Embryonic facial prominence (tissue), 1 donor: Measurements from ENCODE around the gene SEMA6D.

Experiments used
- DNase-seq: peaks from one replicate; pipeline ENCODE4 v3.0.0-alpha.2; 2016; ENCODE audit errors: extremely low spot score

Gene SEMA6D, protein sequence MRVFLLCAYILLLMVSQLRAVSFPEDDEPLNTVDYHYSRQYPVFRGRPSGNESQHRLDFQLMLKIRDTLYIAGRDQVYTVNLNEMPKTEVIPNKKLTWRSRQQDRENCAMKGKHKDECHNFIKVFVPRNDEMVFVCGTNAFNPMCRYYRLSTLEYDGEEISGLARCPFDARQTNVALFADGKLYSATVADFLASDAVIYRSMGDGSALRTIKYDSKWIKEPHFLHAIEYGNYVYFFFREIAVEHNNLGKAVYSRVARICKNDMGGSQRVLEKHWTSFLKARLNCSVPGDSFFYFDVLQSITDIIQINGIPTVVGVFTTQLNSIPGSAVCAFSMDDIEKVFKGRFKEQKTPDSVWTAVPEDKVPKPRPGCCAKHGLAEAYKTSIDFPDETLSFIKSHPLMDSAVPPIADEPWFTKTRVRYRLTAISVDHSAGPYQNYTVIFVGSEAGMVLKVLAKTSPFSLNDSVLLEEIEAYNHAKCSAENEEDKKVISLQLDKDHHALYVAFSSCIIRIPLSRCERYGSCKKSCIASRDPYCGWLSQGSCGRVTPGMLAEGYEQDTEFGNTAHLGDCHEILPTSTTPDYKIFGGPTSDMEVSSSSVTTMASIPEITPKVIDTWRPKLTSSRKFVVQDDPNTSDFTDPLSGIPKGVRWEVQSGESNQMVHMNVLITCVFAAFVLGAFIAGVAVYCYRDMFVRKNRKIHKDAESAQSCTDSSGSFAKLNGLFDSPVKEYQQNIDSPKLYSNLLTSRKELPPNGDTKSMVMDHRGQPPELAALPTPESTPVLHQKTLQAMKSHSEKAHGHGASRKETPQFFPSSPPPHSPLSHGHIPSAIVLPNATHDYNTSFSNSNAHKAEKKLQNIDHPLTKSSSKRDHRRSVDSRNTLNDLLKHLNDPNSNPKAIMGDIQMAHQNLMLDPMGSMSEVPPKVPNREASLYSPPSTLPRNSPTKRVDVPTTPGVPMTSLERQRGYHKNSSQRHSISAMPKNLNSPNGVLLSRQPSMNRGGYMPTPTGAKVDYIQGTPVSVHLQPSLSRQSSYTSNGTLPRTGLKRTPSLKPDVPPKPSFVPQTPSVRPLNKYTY

DNA sequence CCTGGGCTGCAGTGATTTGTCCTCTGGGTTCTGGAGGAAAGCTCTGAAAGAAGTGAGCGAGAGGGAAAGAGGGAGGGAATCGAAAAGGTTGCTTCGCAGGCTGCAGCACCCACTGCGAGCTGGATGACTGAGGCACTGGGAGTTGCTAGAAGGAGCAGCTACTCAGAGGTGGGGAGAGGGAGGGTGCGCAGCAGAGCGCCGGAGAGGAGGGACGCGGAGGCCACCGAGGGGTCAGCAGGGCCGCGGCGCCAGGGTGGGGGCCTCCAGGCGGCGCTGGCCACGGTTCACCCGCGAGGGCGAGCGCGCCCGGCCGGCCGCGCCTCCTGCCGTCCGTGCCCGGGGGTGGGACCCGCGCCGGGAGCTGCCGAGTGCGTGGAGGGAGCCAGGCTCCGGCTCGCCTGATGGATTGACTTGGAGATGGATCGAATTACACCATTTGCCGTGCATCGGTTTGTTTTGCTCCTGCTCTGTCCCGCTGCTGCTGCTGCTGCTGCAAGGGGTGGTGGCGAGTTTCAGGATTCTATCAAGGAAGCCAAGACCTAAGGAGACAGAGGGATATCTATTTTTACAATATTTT is at the start of gene SEMA6D:
TSS of gene SEMA6D (plus strand) at position 470 of the 577 bp plus-strand sequence. CDS start 42,294 bp downstream, outside the sequence.
- peak; percentile 43 for DNase-seq

DNA sequence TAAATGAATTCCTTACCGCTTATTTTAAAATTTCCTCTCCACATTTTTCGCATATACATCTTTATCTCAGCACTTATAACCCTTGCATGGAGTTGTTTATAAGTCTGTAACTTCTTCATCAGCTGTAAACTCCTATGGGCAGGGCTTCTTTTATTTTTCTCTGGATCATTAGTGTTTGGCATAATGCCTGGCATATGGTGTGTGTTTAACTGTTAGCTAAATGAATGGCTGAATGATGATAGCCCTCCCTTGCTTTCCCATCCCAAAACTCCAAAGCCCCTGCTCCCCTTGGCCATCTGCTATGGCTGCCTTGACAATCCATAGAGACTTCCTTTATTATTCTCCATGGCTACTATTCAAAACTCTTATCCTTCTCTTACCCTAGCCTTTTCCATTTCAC is 48.1 kb upstream of the SEMA6D start:
- DNase-seq, result no peak

DNA sequence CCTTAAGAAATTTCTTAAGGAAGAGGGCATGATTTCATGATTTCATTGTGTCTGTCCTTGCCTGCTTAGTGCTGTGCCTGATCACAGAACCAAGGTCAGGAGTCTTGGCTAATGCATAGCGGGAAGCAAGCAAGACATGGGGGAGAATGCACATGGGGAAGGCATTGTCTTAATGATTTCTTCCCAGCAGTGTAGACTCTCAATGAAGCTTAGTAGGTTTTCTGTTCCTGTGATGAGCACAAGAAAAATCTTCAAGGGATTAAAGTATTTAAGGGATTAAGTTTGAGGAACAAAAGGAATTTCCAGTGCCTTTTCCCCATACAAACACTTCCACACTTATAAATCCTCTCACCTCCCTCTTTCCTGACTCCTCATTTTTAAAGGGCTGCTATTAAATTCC is 46.9 kb upstream of the SEMA6D start:
- DNase-seq, result no peak

DNA sequence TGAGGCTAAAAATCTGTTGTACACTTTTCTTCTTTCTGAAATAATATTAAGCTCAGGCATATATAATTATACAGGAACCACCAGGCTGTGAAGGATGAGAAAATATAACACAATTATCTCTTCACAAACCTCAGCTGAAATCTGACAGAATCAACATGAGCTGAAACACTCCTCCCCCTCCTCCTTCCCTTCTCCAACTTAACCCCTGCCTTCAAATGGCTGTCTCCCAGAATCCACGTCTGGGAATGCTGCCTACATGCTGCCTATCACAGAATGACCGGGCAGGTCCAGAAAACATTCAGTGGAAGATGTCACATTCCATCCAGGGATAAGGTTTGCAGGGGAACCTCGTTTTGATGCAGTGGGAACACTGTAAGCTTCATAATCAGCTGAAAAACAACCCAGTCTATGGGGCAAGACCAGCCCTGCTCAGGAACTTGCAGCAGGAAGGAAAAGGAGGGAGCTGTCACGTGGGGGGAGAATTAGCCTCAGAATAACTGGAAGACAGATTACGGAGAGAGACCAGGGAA is 44.0 kb upstream of the SEMA6D start:
- DNase-seq, result no peak

DNA sequence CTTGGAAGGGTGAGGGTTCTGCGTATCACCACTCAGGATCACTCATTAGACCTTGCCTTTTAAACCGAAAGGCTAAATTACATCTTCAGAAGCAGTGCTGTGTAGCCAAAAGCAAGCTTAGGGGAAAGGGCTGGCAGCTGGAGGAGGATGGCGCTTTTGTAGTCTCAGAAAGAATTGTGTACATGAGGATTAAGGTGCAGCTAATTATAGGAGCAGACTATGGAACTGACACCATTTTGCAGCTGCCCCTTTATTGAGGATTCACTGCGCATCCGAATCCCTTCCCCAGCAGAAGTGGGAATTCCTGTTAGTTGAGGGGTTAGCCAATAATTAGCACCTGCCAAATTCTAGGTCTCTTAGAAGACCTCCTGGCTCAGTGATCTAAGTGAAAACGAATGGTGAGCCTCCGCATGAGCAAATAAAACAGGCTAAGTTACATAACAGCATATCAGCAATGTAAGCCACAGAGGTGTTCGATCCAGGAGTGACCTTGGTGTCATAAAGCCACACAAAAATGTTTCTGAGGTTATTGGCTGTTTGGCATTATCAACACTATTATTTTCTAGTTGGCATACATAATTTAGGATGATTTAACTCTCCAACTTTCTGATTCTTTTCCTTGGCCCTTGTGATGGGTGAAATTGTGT is 42.6 kb upstream of the SEMA6D start:
- no peak for DNase-seq

DNA sequence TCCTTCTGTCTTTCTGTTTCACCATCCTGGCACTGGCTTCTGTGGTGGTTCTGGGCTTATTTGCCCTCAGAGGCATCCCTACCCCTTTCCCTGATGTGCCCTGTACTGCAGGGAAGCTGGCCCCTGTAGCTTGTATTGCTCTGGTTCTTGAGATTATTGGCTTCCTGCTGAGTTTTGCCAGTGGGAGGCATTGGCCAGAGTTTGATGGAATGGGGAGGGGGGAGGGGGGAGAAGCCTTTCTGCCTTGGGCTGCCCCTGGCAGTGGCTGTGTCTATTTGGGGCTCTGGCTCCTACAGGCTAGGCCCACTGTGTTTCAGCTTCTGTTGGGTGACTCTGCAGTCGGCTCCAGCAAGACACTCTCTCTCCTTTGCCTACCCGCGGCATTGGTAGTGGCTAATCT is 41.6 kb upstream of the SEMA6D start:
- no peak for DNase-seq

DNA sequence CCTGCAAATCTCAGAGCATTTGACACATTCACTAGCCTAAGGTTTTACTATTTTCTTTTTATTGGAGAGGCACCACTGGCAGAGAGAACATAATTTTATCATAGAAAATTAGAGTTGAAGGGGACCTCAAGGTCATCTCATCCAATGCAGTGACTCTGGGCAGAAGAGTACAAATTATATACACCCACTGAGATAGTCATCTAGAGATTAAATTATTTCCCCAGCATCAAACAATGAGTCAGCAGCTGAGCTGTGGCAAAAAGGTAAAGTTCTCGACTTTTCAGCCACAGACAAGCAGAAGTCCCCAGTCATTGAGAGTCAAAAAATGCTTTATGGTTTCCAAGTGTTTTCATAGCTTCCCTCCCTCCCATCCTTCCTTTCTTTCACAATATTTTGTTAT is 39.3 kb upstream of the SEMA6D start:
- no peak for DNase-seq

DNA sequence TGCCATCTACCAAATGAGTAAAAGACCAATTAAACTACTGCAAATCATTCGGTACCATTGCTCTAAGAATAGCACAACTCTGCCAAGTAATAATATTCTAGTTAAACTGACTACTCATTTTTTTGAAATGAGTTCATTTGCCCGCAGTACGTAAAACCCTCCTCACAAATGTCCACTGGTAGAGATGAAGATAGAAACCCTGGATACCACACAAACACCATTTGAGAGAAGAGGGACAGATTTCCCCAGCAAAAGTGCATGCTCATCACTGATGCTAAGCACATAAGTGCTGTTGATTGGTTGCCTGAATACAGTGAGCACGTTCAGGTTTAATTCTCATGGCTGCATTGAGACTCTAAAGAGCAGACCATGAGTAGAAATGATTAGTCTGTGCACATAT is 34.6 kb upstream of the SEMA6D start:
- DNase-seq, result no peak

DNA sequence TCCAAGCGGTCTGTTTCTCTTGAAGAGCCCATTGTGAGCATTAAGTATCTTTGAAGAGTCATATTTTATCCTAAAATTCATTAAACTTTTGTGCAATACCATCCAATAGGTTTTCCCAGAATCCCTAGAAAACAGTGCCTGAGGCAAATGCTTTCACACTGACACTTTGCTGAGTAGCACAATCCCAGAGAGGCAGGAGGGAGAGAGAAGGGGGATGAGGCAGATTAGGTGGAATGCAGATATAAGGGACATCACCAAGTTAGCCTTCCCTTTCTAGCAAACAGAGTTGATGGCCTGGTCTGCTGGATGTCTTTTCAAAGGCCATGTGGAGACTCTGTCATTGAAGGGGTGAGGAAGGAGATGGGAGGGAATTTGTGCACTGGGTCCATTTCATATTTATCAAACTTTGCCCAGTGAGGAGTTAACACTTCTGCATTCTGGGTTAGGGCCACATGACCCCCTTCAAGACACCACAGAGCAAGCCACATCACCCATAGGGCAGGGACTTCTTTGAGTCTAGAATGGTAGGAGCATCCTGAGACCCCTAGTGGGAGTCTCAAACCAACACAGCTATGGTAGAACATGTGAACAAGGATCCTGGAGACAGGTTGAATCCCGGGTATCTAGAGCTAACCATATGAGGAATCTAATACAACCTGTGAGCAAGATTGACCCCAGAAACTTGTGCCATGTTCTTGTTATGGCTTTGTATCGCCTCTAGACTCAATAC is 32.0 kb upstream of the SEMA6D start:
- DNase-seq, result no peak

DNA sequence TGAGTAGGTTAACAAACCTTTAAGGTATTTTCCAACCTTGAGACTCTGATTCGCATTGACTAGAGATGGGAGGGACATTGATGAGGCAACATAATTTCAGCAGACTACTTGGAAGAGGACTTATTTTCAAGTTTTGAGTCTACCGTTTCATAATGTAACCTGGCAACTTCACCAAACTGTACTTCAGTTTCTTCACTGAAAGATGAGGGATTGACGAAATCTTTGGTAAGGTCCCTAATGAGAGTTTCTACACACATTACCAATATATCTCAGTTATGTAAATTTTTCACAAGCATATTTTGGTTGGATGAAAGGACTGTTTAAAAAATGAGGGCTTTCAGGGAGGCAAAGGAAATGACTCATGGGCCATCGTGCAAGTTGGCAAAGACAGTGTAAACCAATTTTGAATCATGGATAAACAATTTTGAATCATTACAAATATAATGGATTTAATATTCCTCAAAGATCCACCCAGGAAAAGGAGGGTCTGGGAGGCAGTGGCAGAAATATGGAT is 28.7 kb upstream of the SEMA6D start:
- DNase-seq, result no peak

DNA sequence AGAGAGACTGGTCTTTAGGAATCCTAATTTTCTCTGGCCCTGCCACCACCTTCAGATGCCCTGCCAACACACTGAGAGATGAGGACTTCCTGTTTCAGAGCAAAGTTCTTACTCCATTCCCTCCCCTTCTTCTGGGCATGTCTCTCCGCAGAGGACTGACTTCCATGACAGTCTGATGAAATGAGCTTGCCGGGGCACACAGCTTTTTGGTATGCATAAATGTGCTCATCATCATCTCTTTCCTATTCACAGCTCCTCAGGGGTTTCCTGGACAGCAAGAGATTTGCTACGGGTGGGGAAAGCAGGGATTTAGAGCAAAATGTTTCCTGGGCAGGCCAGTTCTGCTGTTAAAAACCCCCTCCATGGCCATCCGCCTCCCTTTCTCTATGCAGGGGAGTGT is 27.6 kb upstream of the SEMA6D start:
- DNase-seq, result no peak

DNA sequence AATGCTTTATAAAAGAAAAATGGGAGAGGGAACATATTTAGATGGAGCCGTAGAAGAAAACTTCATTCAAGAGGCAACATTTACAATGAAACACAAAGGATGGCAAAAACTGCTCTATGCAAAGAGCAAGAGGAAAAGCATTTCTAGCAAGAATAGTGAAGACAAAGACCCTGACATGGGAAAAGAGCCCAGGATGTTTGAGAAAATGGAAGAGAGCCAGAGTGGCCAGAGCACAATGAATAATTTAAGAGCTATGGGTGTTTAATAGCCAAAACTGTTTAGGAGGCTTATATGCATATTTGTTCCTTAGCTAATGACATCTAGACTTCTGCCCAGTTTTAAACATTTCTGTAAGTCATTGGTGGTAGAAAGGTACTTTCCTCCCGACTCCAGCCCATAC is 25.4 kb upstream of the SEMA6D start:
- DNase-seq, result no peak

DNA sequence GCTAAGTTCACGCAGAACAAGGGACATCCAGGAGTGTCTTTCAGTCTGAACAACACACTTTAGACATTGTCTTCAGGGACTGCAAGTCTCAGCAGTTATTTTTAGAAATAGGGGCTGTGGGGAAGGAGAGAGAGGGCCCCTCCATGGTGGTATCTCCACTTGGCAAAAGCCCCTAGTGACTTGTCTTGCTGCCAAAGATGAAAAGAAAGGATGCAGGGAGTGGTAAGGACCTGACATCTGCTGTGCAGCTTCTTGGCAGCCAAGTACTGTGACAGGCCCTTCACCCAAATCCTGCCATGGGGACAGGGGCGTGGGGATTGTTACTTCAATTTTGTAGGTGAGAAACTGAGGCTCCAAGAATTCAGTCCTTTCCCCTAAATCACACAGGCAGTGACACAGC is 21.0 kb upstream of the SEMA6D start:
- DNase-seq, result no peak

DNA sequence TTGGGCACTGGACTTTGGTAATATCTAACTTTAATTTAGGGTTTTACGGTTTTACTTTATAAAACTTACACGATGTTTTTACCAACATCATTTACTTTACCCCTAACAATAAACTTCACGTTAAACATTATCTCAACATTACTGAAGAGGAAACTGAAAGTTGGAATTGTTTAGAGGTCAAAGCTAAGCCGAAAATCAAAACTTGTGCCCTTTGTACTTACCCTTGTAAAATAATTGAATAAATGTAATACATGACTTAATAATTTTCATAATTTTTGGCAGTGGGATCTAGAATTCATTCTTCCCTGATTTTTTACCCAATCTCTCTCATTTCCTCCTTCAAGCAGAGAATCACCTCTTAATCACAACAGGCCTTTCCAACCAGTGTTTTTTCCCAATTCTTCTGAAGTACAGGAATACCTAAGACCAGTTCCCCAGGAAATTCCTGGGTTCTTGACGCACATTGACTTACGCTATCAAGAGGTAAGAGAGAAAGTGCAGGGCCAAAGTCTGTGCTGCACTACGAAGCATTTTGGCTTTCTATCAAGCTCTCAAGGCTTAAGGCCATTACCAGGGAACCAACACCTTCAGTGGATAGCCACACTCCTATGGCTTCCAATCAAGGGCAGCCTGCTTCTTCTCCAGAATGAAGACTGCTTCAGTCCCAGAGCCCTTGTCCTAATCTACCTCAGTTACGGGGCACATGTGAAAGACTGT is 11.9 kb upstream of the SEMA6D start:
- DNase-seq, result no peak

DNA sequence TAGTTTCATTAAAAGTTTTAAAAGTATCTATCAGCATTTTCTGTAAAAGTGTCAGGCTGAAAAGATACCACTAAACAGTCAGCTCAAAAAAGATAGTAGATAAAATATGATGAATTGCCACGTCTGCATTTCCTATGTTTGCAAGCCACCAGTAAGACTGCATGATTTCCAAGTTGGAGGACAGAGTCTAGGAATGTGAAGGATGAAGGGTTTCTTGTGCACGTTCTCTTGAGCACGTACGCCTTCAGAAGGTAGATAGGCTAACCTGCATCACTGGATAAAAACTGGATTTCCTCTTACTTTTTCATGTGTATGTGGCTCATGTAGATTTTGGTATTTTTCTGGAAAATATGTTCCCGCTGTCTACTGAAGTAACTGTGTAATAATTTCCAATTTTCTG is 9.9 kb upstream of the SEMA6D start:
- DNase-seq, result no peak

DNA sequence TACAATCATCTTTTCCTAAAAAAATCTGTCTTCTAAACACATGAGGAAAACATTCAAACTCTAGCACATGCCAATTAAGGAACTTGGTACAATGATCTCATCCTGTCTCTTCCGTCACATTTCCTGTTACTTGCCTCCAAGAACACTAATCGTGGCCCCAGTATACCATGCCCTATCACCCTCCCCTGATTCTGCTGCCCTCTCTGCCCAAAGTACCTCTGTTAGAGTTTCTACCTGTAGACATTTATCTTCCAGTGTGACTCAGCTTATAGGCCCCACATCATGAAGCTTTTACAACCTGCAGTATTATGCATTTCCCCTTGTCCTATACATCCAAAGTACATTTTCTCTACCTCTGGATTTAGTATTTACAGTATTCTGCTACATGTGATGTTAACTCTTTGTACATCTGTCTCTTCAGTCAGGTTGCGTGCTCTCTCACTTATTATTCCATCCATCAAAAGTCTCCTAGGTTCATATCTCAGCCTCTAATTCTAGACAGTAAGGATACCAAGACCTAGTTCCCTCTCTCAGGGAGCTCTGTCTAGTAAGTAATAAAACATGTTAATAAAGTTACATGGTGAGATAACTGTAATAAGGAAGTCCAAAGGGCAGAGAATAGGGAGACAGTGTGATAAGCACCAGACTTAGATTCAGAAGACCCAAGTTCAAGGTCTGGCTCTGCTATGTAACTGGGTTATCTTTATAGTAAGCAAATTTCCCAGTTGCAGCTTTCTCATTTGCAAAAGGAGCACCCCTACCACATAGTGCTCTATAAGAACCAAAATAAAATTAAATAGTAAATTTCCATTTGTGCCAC is 8.9 kb upstream of the SEMA6D start:
- no peak for DNase-seq

DNA sequence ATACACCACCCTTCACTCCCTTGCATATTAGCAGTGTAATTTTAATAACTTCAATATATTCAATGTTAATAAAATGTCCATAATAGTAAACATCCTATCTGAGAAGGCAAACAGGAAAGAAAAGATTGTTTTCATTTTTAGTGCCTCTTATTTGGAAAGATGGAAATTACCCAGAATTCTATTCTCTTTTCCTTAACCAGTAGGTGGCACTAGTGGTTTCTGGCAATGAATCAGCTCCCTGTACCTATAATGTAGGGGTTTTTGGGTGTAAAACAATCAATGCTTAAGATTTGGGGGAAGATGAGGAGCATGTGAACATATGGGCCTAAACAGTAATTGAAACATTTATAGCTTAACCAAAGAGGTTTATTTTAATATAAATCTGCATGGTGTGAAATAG is 5.7 kb upstream of the SEMA6D start:
- DNase-seq, result no peak

DNA sequence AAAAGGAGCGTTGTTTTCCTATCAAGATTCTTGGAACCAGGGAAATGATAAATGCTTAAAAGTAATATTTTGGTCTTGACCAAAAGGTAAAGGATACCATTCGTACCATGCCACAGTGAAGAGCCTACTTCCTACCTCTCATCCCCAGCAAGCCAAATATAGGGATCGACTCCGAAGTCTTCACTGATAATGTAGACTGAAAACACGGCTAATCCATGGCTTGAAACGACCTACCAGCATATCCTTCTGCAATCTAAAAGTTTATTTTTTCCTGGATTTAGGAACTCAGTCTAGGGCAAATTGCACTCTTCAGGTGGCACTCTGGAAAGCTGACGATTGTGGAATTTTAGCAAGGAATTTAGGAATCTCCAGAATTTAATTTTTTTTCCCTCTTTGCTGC is 1.9 kb upstream of the SEMA6D start:
- no peak for DNase-seq

DNA sequence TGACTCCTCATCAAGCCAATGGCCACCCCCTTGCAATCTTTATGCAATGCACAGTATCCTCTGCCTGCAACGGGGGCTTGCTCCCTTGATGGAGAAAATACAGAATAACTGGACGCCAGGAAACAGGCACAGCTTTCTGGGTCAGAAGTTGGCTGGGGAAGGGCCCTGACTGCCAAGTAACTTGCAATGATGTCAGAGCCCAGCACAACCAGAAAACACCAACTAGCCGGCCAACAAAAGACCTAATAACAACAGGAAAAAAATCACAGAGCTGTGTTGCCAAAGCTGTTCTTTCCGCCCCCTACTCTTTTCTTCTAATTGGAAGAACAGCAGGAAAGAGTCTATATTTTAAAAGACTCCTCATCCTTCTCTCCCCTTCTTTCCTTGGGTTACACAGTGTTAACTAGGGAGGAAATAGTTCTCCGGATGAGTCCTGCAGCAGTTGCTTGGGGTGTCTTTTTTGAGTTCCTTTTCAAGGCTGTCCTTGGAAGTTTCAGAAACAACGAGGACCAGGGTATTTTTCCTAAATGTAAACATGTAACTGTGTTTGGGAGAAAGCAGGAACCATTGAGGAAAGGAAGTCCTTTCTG is 1.4 kb upstream of the SEMA6D start:
- DNase-seq, result no peak
